DMS 273 treated with DMSO at 0.1 percent for 48 hours (cell line): ENCODE data around the gene SNTG2.

Source experiments
- DNase-seq: peaks from one replicate; lab custom pipeline; 2025; lab: John Stamatoyannopoulos, UW

SNTG2 gene

GRCh38 chr2:1147873-1148612, 197.4 kb downstream of the SNTG2 start:
- DNase-seq, result no peak

GRCh38 chr2:1150724-1151511, 200.3 kb downstream of the SNTG2 start:
- DNase-seq, result no peak

- no peak for DNase-seq
These were observed 201.7 kb downstream of the SNTG2 start for GRCh38 chr2:1152375-1152774.

- DNase-seq, result no peak
These were observed 203.3 kb downstream of the SNTG2 start for GRCh38 chr2:1153920-1154319.

- no peak for DNase-seq
These were observed 204.3 kb downstream of the SNTG2 start for GRCh38 chr2:1154710-1155594.

- DNase-seq, result no peak
These were observed 205.4 kb downstream of the SNTG2 start for GRCh38 chr2:1156059-1156458.

- DNase-seq, result no peak
These were observed 205.9 kb downstream of the SNTG2 start for GRCh38 chr2:1156531-1156930.

- DNase-seq, result no peak
These were observed 206.5 kb downstream of the SNTG2 start for GRCh38 chr2:1157107-1157506.

- DNase-seq, result no peak
These were observed 208.4 kb downstream of the SNTG2 start for GRCh38 chr2:1159013-1159412.

GRCh38 chr2:1162246-1162645, 211.6 kb downstream of the SNTG2 start:
- DNase-seq, result no peak

- no peak for DNase-seq
These were observed 212.3 kb downstream of the SNTG2 start for GRCh38 chr2:1162768-1163584.

- DNase-seq, result no peak
These were observed 216.3 kb downstream of the SNTG2 start for GRCh38 chr2:1166976-1167375.

GRCh38 chr2:1168846-1169245, 218.2 kb downstream of the SNTG2 start:
- DNase-seq, result no peak

- DNase-seq, result no peak
These were observed 218.8 kb downstream of the SNTG2 start for GRCh38 chr2:1169291-1169949.

- DNase-seq, result no peak
These were observed 219.6 kb downstream of the SNTG2 start for GRCh38 chr2:1170241-1170640.

GRCh38 chr2:1170711-1171110, 220.1 kb downstream of the SNTG2 start:
- DNase-seq, result no peak

- DNase-seq, result no peak
These were observed 222.9 kb downstream of the SNTG2 start for GRCh38 chr2:1173528-1173927.

GRCh38 chr2:1181893-1182292, 231.2 kb downstream of the SNTG2 start:
- no peak for DNase-seq

- no peak for DNase-seq
These were observed 232.7 kb downstream of the SNTG2 start for GRCh38 chr2:1183300-1183699.

GRCh38 chr2:1186421-1186820, 235.8 kb downstream of the SNTG2 start:
- DNase-seq, result no peak

- DNase-seq, result no peak
These were observed 236.5 kb downstream of the SNTG2 start for GRCh38 chr2:1187189-1187588.
